IMR-90 (cell line): ENCODE results near the gene UGGT1.

Source experiments
- BHLHE40 ChIP-seq: fragments of 150-350 bp; IDR thresholded peaks from 2 replicates; pipeline ENCODE4 v1.6.1; 2016; ENCODE audit warnings: mild to moderate bottlenecking, low read depth, low read length
- CEBPB ChIP-seq: IDR thresholded peaks from 2 replicates; pipeline ENCODE4 v1.6.1; 2012; ENCODE audit warnings: low read depth, low read length, improper control_type of control experiment
- CTCF ChIP-seq: conservative IDR thresholded peaks from 2 replicates; pipeline ENCODE4 v1.5.1; 2012; ENCODE audit warnings: mild to moderate bottlenecking, low read depth, low read length, improper control_type of control experiment
- ELK1 ChIP-seq: fragments of 150-350 bp; IDR thresholded peaks from 2 replicates; pipeline ENCODE4 v1.6.1; 2016; ENCODE audit warnings: low read depth, mild to moderate bottlenecking, low read length, moderate library complexity, borderline replicate concordance
- MAFK ChIP-seq: IDR thresholded peaks from 2 replicates; pipeline ENCODE4 v1.6.1; 2012; ENCODE audit warnings: low read depth, low read length, improper control_type of control experiment
- MXI1 ChIP-seq: IDR thresholded peaks from 2 replicates; pipeline ENCODE4 v1.6.1; 2012; ENCODE audit warnings: low read depth, mild to moderate bottlenecking, low read length, moderate library complexity, borderline replicate concordance
- NFE2L2 ChIP-seq: fragments of 150-350 bp; IDR thresholded peaks from 2 replicates; pipeline ENCODE4 v1.6.1; 2016; ENCODE audit warnings: low read depth, mild to moderate bottlenecking, low read length
- POLR2A ChIP-seq: IDR thresholded peaks from 2 replicates; pipeline ENCODE4 v1.6.1; 2012; ENCODE audit warnings: mild to moderate bottlenecking, low read depth, low read length
- RAD21 ChIP-seq: IDR thresholded peaks from 2 replicates; pipeline ENCODE4 v1.6.1; 2012; ENCODE audit warnings: low read length, improper control_type of control experiment
- RCOR1 ChIP-seq: IDR thresholded peaks from 2 replicates; pipeline ENCODE4 v1.6.1; 2012; ENCODE audit warnings: mild to moderate bottlenecking, low read length, improper control_type of control experiment; ENCODE audit not compliant: insufficient replicate concordance
- SMC3 ChIP-seq: fragments of 150-350 bp; IDR thresholded peaks from 2 replicates; pipeline ENCODE4 v1.6.1; 2016; ENCODE audit warnings: low read depth, mild to moderate bottlenecking, antibody characterized with exemption, low read length, moderate library complexity
- USF2 ChIP-seq: fragments of 150-350 bp; IDR thresholded peaks from 2 replicates; pipeline ENCODE4 v1.6.1; 2017; ENCODE audit warnings: mild to moderate bottlenecking, antibody characterized with exemption, low read length, low read depth

GRCh38 chr2:128090575-128090944 is 440 bp upstream of the UGGT1 start:
- no peak for TF ChIP-seq CTCF
- TF ChIP-seq USF2: no peak
- no peak for TF ChIP-seq POLR2A
- no peak for TF ChIP-seq NFE2L2
- no peak for TF ChIP-seq ELK1
- TF ChIP-seq RAD21: no peak
- TF ChIP-seq RCOR1: no peak
- TF ChIP-seq MXI1: no peak
- TF ChIP-seq BHLHE40: no peak
- TF ChIP-seq CEBPB: no peak
- TF ChIP-seq MAFK: no peak
- no peak for TF ChIP-seq SMC3
